Activated CD4-positive, alpha-beta memory T cell treated with anti-CD3 and anti-CD28 coated beads for 36 hours (primary cell): Measurements from ENCODE around the gene SLC38A8. TPM values are rescaled to one million over a fixed set of nuclear protein-coding genes. Genes with fewer than 3 reads are reported as not detected.

Source experiments
- CTCF ChIA-PET: fragments of 350-600 bp; sonication (Branson Sonifier 250); formaldehyde crosslinking; loops from one replicate; lab custom pipeline; 2021; ENCODE audit warnings: antibody characterized with exemption, inconsistent platforms; lab: Charles Lee
- POLR2A ChIA-PET: fragments of 350-600 bp; sonication (Branson Sonifier 250); formaldehyde crosslinking; loops from one replicate; lab custom pipeline; 2021; ENCODE audit warnings: antibody characterized with exemption; lab: Charles Lee
- DNase-seq: peaks from one replicate; pipeline ENCODE4 v3.0.0-alpha.2; 2020
- H3K27ac Mint-ChIP-seq: one replicate; pipeline ENCODE4 v1.8.0; 2021; ENCODE audit warnings: mixed read lengths
- H3K27me3 Mint-ChIP-seq: one replicate; pipeline ENCODE4 v1.8.0; 2021; ENCODE audit warnings: mixed read lengths
- H3K36me3 Mint-ChIP-seq: one replicate; pipeline ENCODE4 v1.8.0; 2021; ENCODE audit warnings: mixed read lengths
- H3K4me1 Mint-ChIP-seq: one replicate; pipeline ENCODE4 v1.8.0; 2021; ENCODE audit warnings: low read depth, mixed read lengths
- H3K4me3 Mint-ChIP-seq: one replicate; pipeline ENCODE4 v1.8.0; 2021; ENCODE audit warnings: mild to moderate bottlenecking, mixed read lengths
- H3K9me3 Mint-ChIP-seq: one replicate; pipeline ENCODE4 v1.8.0; 2021; ENCODE audit warnings: mixed read lengths
- intact Hi-C: fragments of 100-400 bp; cut with micrococcal nuclease; formaldehyde crosslinking; loops from one replicate; pipeline ENCODE4 v1.15.1; 2023
- total RNA-seq, 2 experiments: library from RNA; stranded (reverse); gene quantifications; one replicate each; pipeline ENCODE4 v1.2.3, GENCODE V29; 2021

SLC38A8 gene
- total RNA-seq, 2 experiments from 2014 or later = not detected

DNA sequence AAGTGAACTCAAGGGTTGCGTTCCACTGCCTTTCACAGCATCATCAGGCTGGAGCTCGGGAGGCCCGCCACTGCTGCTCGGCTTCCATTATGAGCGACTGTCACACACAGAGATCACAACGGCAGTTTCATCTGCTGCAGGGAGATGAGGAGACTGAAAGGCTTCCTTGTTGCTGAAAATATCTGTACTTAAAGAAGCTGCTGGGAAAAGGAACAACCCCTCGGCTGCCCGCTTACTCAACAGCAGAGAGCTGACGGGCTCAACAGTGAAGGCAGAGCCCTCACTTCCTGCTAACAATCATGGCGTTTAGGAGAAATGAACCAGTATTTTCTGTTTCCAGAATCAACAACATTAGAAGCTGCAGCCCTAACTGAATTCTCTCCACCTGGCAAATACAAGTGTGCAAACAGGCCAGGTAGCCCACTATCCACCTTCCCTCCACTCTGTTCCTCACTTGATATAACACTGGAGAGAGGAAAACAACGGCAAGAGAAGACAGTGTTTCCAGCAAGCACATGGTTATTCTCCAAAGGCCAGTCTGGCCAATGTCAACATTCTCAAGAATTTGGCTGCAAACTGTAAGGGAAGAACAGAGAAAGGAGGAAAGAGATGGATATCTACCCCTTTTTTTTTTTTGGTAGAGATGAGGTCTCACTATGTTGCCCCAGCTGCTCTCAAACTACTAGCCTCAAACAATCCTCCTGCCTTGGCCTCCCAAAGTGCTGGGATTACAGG lies 40.4 kb upstream of the SLC38A8 start:
- intact Hi-C loops = no loop called here
- H3K27ac Mint-ChIP-seq = no peak overlapping the region
- no peaks in the 10 kb centered on the region for H3K27me3 Mint-ChIP-seq
- POLR2A ChIA-PET = no interaction called here
- no peak overlapping the region for H3K4me3 Mint-ChIP-seq
- H3K9me3 Mint-ChIP-seq = no peaks in the 10 kb centered on the region
- DNase-seq = no peak
- CTCF ChIA-PET = interaction anchor here (0.6 to 8.6 kb wide), 7 partner anchors 13 to 172 kb away, joined by 3 to 124 read pairs (median 4); partner anchors contain the start of gene TAF1C
- peaks cover 43% of the 10 kb centered on the region for H3K36me3 Mint-ChIP-seq
- peaks cover 23% of the 10 kb centered on the region for H3K4me1 Mint-ChIP-seq

DNA sequence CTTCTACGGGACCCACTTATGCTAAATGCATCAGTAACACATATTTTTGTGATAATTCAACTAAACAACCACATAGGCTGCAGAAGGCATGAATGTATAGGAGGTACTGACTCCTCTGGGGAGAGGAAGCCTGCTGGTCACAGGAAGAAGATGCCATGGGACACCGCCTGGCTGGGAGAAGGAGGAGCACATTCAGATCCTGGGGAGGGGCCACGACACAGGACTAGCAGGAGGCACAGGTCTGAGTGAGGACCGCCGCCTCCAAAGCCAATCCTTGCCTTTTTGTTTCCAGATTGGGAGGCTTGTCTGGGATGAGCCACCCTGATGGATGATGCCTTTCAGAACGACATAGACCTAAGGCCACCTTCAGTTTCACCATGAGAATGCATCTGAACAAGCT lies 39.5 kb upstream of the SLC38A8 start:
- Mint-ChIP-seq H3K27ac (no peak overlapping the region), H3K4me1 (peaks cover 16% of the 10 kb centered on the region), H3K36me3 (peaks cover 43% of the 10 kb centered on the region), H3K9me3 (no peaks in the 10 kb centered on the region), H3K4me3 (no peak overlapping the region), H3K27me3 (no peaks in the 10 kb centered on the region)
- POLR2A ChIA-PET = no interaction called here
- no peak for DNase-seq
- CTCF ChIA-PET = interaction anchor here (0.6 to 8.6 kb wide), 3 partner anchors 94 to 171 kb away, joined by 3 to 124 read pairs (median 103); partner anchors contain the start of gene TAF1C
- intact Hi-C loops = no loop called here

DNA sequence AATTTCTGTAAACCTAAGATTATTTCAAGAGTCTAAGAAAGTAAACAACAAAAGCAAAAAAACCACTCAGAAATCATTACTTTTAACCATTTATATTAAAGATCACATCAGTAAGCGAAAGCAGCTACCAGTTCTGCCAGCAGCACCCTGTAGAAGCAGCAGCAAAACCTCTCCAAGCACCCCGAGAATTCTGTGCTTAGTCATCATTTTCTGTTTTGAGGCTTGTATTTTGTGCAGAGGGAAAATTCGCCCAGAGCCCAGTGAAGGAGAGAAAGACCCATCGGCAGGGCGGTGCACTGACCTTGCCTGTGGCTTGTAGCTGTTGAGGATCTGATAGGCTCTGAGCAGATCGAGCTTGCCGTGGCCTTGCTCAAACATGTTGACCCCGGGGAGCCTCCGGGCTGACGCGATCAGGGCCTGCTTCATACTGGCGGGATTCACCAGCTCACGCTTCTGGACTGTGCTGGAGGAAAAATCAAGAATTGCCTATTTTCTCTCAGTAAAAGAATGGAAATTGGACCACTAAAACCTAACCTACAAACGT lies 38.9 kb upstream of the SLC38A8 start:
- intact Hi-C loops = no loop called here

DNA sequence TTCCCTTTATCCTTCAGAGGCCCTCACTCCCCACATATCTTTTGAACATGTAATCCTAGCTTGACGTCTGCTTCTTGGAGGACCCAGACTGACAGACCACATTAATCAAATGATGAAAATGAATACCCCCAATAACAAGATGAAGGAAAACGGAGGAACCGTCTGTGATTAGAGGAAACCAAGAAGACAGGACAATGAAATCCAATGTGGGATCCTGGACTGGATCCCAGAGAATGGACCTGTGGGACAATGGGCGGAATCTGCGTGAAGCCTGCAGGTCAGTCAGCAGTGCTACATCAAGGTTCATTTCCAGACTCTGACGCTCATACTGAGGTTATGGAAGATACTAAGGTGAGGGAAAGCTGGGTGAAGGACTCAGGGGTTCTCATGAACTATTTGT lies 38.2 kb upstream of the SLC38A8 start:
- ChIA-PET POLR2A (no interaction called here), CTCF (interaction anchor here (1.0 to 1.1 kb wide), 3 partner anchors 94 to 107 kb away, joined by 3 to 4 read pairs (median 3); no protein-coding TSS in a partner anchor)
- peaks cover 8% of the 10 kb centered on the region for H3K4me1 Mint-ChIP-seq
- H3K27ac Mint-ChIP-seq = no peak overlapping the region
- peaks cover 34% of the 10 kb centered on the region for H3K36me3 Mint-ChIP-seq
- H3K27me3 Mint-ChIP-seq = no peaks in the 10 kb centered on the region
- H3K9me3 Mint-ChIP-seq = no peaks in the 10 kb centered on the region
- no peak for DNase-seq
- intact Hi-C loops = no loop called here
- no peak overlapping the region for H3K4me3 Mint-ChIP-seq

More for the DNA sequence above, 38.9 kb upstream of the SLC38A8 start:
- peaks cover 13% of the 10 kb centered on the region for H3K4me1 Mint-ChIP-seq
- no peaks in the 10 kb centered on the region for H3K9me3 Mint-ChIP-seq
- H3K4me3 Mint-ChIP-seq = no peak overlapping the region
- DNase-seq = no peak
- H3K27me3 Mint-ChIP-seq = no peaks in the 10 kb centered on the region
- POLR2A ChIA-PET = no interaction called here
- no peak overlapping the region for H3K27ac Mint-ChIP-seq
- H3K36me3 Mint-ChIP-seq = peaks cover 39% of the 10 kb centered on the region
- CTCF ChIA-PET = interaction anchor here (1.0 to 1.1 kb wide), 2 partner anchors 94 to 96 kb away, joined by 3 to 4 read pairs; no protein-coding TSS in a partner anchor

DNA sequence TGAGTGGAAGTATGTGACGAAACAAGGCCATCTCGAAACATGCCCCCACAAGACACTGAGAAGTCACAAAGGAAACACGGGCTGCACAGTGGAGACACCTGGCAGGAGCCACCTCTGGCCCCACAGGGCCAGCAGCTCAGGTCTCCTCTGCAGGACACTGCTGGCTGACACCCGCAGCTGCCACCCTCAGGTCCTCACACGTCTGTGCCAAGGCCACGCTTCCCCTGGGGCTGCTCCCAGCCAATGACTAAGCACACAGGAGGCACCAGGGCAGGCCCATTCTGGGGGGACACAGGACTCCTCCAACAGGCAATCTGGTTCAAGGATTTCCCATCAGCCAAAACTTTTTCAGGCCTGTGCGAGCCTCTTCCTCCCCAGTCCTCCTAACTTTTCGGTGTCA lies 37.8 kb upstream of the SLC38A8 start:
- intact Hi-C loops = no loop called here
- ChIA-PET CTCF (interaction anchor here (1.0 kb wide), 1 partner anchor 107 kb away, joined by 3 read pairs; no protein-coding TSS in a partner anchor), POLR2A (no interaction called here)
- H3K27ac Mint-ChIP-seq = no peak overlapping the region
- H3K4me1 Mint-ChIP-seq = peaks cover 7% of the 10 kb centered on the region
- peaks cover 37% of the 10 kb centered on the region for H3K36me3 Mint-ChIP-seq
- DNase-seq = no peak
- H3K27me3 Mint-ChIP-seq = no peaks in the 10 kb centered on the region
- H3K4me3 Mint-ChIP-seq = no peak overlapping the region
- H3K9me3 Mint-ChIP-seq = no peaks in the 10 kb centered on the region

DNA sequence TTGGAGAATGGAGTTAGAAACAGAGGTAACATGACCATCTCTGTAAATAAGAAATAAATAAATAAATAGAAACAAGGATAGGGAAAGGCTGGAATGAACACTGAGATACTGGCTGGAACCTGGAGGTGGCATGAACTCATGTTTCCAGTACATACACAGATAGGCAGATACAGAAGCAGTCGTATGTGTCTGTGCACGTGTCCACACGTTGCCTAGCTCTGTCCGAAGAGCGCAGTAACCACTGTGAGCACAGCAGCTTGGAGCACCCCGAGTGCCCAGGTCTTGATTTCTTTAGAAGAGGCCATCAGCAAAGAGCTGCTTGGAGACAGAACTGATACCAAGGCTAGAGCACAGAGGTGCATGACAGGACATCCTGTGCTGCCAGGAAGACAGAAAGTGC lies 37.1 kb upstream of the SLC38A8 start:
- POLR2A ChIA-PET = no interaction called here
- intact Hi-C loops = no loop called here
- H3K27ac Mint-ChIP-seq = no peak overlapping the region

DNA sequence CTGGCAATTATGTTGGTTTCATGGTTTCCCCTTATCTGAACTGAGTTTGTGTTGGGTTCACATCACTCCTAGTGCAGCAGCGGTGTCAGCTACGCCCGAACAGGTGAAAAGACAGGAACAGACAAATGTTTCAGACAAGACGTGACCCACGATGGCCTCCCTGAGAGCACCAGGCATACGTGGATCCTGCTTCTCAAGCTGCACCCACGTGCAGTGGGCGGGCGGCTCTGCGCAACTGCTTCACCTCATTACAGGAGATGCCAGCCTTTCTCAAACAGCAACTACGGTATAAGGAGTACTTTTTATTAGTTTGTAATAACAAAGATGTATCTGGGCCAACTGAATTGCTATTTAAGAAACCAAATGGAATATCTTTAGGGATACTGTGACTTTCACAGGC lies 32.8 kb upstream of the SLC38A8 start:
- peaks cover 33% of the 10 kb centered on the region for H3K36me3 Mint-ChIP-seq
- no peak for DNase-seq
- H3K4me3 Mint-ChIP-seq = no peak overlapping the region
- no peaks in the 10 kb centered on the region for H3K4me1 Mint-ChIP-seq
- ChIA-PET POLR2A (no interaction called here), CTCF (interaction anchor here (0.8 to 1.4 kb wide), 5 partner anchors 9 to 13 kb away, joined by 3 to 6 read pairs (median 3); no protein-coding TSS in a partner anchor)
- intact Hi-C loops = no loop called here
- H3K27ac Mint-ChIP-seq = no peak overlapping the region
- H3K9me3 Mint-ChIP-seq = no peaks in the 10 kb centered on the region
- H3K27me3 Mint-ChIP-seq = no peaks in the 10 kb centered on the region

More for the DNA sequence above, 37.1 kb upstream of the SLC38A8 start:
- DNase-seq = no peak
- no peak overlapping the region for H3K4me3 Mint-ChIP-seq
- H3K27me3 Mint-ChIP-seq = no peaks in the 10 kb centered on the region
- H3K36me3 Mint-ChIP-seq = peaks cover 41% of the 10 kb centered on the region
- CTCF ChIA-PET = interaction anchor here (1.0 kb wide), 1 partner anchor 108 kb away, joined by 3 read pairs; no protein-coding TSS in a partner anchor
- peaks cover under 1% of the 10 kb centered on the region for H3K4me1 Mint-ChIP-seq
- H3K9me3 Mint-ChIP-seq = no peaks in the 10 kb centered on the region

DNA sequence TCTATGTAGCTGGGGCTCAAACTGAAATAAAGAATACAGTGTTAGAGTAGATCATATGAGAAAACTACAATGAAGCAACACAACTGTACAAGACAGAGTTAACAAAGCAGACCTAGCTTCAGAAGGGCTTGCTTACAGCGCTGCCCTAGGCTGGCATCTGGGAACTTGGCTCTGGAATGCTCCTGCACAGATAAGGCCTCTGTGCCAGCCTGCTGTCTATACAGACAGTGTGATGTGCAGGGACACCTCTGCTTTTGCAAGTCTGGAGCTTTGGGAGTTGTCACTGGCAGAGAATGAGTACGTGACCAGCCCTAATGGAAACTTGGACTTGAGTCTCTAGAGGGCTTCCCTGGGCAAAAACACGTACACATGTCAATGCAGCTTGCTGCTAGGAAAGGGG lies 32.1 kb upstream of the SLC38A8 start:
- Mint-ChIP-seq H3K27ac (no peak overlapping the region), H3K9me3 (no peaks in the 10 kb centered on the region), H3K4me1 (no peaks in the 10 kb centered on the region), H3K27me3 (no peaks in the 10 kb centered on the region), H3K4me3 (no peak overlapping the region), H3K36me3 (peaks cover 31% of the 10 kb centered on the region)
- ChIA-PET CTCF (interaction anchor here (0.8 to 1.4 kb wide), 5 partner anchors 9 to 13 kb away, joined by 3 to 6 read pairs (median 3); no protein-coding TSS in a partner anchor), POLR2A (no interaction called here)
- intact Hi-C loops = no loop called here
- DNase-seq = no peak

DNA sequence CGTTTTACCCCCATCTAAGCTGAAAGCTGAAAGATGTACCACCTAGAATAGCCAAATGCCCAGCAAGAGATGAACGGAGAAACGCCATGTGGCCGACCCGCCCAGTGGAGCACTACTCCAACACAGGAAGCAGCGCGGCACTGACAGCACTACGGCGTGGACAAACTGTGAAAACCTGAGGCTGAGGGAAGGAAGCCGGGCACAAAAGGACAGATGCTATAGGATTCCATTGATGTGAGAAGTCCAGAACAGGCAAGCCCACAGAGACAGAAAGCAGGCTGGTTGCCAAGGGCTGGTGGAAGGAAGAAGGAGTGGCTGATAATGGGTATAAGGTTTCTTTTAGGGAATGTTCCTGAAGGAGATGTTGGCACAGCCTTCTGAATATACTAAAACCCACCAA lies 29.4 kb upstream of the SLC38A8 start:
- Mint-ChIP-seq H3K4me3 (no peak overlapping the region), H3K4me1 (no peaks in the 10 kb centered on the region), H3K9me3 (no peaks in the 10 kb centered on the region), H3K36me3 (peaks cover 45% of the 10 kb centered on the region), H3K27me3 (no peaks in the 10 kb centered on the region), H3K27ac (no peak overlapping the region)
- CTCF ChIA-PET = interaction anchor here (5.0 kb wide), 1 partner anchor 13 kb away, joined by 22 read pairs; no protein-coding TSS in a partner anchor
- DNase-seq = no peak
- intact Hi-C loops = no loop called here
- POLR2A ChIA-PET = no interaction called here

DNA sequence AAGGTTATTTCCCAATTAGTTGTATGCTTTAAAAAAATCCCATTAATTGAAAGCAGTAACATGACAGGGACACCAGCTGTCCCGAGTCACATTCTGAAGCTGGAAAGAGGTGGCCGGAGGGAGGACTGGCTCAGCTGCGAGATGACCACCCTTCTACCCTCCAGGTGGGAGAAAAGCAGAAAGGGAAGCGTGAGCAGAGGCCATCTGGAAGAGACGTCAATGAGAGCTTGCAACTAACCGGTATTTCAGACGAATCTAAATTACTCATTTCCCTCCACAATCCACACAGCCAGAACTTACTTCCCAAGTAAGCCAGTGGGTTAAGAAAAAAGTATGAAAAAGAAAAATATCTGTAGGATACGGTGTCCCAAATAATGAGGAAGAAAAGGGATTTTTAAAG lies 28.5 kb upstream of the SLC38A8 start:
- H3K36me3 Mint-ChIP-seq = peaks cover 48% of the 10 kb centered on the region
- intact Hi-C loops = no loop called here
- no peak overlapping the region for H3K4me3 Mint-ChIP-seq
- no peaks in the 10 kb centered on the region for H3K9me3 Mint-ChIP-seq
- H3K27ac Mint-ChIP-seq = no peak overlapping the region
- DNase-seq = no peak
- H3K4me1 Mint-ChIP-seq = no peaks in the 10 kb centered on the region
- ChIA-PET CTCF (interaction anchor here (5.0 kb wide), 1 partner anchor 14 kb away, joined by 22 read pairs; no protein-coding TSS in a partner anchor), POLR2A (no interaction called here)
- no peaks in the 10 kb centered on the region for H3K27me3 Mint-ChIP-seq

DNA sequence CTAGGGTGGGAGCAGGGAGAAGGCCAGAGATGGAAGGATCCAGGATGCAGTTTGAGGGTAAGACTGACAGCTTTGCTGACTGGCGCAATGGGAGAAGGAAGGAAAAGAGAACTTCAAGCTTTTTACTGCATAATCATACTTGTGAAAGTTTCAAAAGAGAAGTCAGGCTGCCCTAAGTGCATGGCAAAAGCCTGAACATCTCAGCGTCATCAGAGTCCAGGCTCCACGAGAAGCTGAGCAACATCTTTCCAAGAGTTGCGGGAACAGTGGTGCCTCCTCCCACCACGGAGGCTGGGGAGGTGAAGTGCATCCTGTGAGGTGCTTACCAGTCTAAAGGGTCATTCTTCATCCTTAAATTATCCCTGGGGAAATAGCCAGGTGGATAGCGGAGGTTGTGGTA lies 26.9 kb upstream of the SLC38A8 start:
- ChIA-PET CTCF (interaction anchor here (0.9 to 5.0 kb wide), 6 partner anchors 14 to 117 kb away, joined by 3 to 22 read pairs (median 4); partner anchors contain the start of gene TAF1C), POLR2A (no interaction called here)
- intact Hi-C loops = no loop called here
- H3K36me3 Mint-ChIP-seq = peaks cover 44% of the 10 kb centered on the region
- DNase-seq = no peak
- H3K27me3 Mint-ChIP-seq = no peaks in the 10 kb centered on the region
- no peaks in the 10 kb centered on the region for H3K9me3 Mint-ChIP-seq
- H3K4me3 Mint-ChIP-seq = no peak overlapping the region
- H3K4me1 Mint-ChIP-seq = no peaks in the 10 kb centered on the region
- no peak overlapping the region for H3K27ac Mint-ChIP-seq

DNA sequence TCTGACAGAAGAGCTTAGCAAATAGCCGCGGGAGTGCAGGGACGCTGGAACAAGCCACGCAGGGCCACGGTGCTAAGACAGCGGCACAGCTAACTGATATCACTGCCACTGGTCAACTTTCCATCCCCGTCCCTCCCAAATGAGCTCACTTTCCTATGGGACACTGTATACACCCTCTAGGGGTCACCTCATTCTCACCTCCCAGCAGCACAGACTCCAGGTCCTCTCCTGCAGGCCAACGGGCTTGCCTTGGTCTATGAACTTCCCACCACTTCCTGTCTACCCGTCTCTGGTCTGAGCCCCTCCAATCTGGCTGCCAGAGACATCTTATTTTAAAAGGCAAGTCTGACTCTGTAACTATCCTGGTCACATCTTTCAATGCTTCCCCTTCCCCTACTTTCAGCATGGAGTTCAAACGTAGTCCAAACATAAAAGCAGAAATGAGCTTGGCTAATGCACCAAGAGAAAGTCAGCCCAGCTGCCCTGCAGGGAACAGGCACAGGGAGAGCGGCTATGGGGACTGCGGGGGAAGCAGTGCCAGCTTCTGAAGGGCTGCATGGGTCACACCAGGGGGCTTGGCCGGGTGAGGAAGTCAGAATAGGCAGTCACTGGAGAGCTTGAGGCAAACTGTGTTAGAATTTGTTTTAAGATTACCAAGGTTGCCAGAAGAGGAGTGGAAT lies 26.3 kb upstream of the SLC38A8 start:
- DNase-seq = no peak
- intact Hi-C loops = no loop called here
- ChIA-PET POLR2A (no interaction called here), CTCF (interaction anchor here (0.9 to 5.0 kb wide), 7 partner anchors 11 to 118 kb away, joined by 3 to 22 read pairs (median 6); partner anchors contain the start of gene TAF1C)
- H3K4me3 Mint-ChIP-seq = no peak overlapping the region
- no peaks in the 10 kb centered on the region for H3K4me1 Mint-ChIP-seq
- no peaks in the 10 kb centered on the region for H3K9me3 Mint-ChIP-seq
- peaks cover 44% of the 10 kb centered on the region for H3K36me3 Mint-ChIP-seq
- H3K27me3 Mint-ChIP-seq = no peaks in the 10 kb centered on the region
- H3K27ac Mint-ChIP-seq = no peak overlapping the region
